Kidney epithelial cell (primary cell): ENCODE data around the gene NCMAP. TPM values are rescaled to one million over a fixed set of nuclear protein-coding genes. Genes with fewer than 3 reads are reported as not detected.

Experiments
- DNase-seq: peaks from one replicate; pipeline ENCODE4 v3.0.0-alpha.2; 2010; ENCODE audit warnings: low read depth
- H3K27me3 ChIP-seq: 2 replicates; pipeline ENCODE4 v1.6.0; 2011; ENCODE audit warnings: low read length; ENCODE audit not compliant: control insufficient read depth, insufficient read depth
- H3K36me3 ChIP-seq: 2 replicates; pipeline ENCODE4 v1.5.1; 2011; ENCODE audit warnings: low read length; ENCODE audit not compliant: control insufficient read depth, insufficient read depth
- H3K4me3 ChIP-seq: 2 replicates; pipeline ENCODE4 v1.5.1; 2011; ENCODE audit warnings: low read depth, mild to moderate bottlenecking, control low read depth, low read length
- CTCF ChIP-seq: IDR thresholded peaks from 2 replicates; pipeline ENCODE4 v1.5.1; 2011; ENCODE audit warnings: mild to moderate bottlenecking, moderate library complexity, low read length, control low read depth, inconsistent platforms; ENCODE audit not compliant: insufficient read depth, poor library complexity, severe bottlenecking
- total RNA-seq: library from RNA; depleted of rRNA; stranded (reverse); fragments of >200 nt; gene quantifications from 2 replicates; pipeline ENCODE4 v1.2.3, GENCODE V29; 2015

NCMAP gene
- total RNA-seq, 1 donor from 2014 or later, result 1.5 TPM

- TF ChIP-seq CTCF, result no peak
- DNase-seq, result no peak
- Histone ChIP-seq H3K36me3 (no peaks in the 10 kb centered on the region), H3K4me3 (no peak overlapping the region), H3K27me3 (no peaks in the 10 kb centered on the region)
Observed at GRCh38 chr1:24639881-24640280, 84.0 kb downstream of the NCMAP start.

- no peaks in the 10 kb centered on the region for H3K27me3 ChIP-seq
- DNase-seq, result no peak
- no peak for TF ChIP-seq CTCF
- H3K4me3 ChIP-seq, result no peak overlapping the region
- no peaks in the 10 kb centered on the region for H3K36me3 ChIP-seq
Observed at GRCh38 chr1:24640288-24640687, 84.4 kb downstream of the NCMAP start.

- Histone ChIP-seq H3K27me3 (no peaks in the 10 kb centered on the region), H3K4me3 (peak overlapping the region; percentile 45), H3K36me3 (no peaks in the 10 kb centered on the region)
- no peak for TF ChIP-seq CTCF
- DNase-seq, result no peak
Observed at GRCh38 chr1:24641646-24642151, 85.8 kb downstream of the NCMAP start.

- no peaks in the 10 kb centered on the region for H3K36me3 ChIP-seq
- DNase-seq, result peak; percentile 99
- no peak for TF ChIP-seq CTCF
Observed at GRCh38 chr1:24642481-24643362, 86.8 kb downstream of the NCMAP start, which contains the start of gene SRRM1. Gene SRRM1 (plus strand): TSS chr1:24643302. CDS start chr1:24643327, 25 bp downstream.

GRCh38 chr1:24643363-24644099 lies 87.6 kb downstream of the NCMAP start:
- no peak for TF ChIP-seq CTCF
- H3K27me3 ChIP-seq, result no peaks in the 10 kb centered on the region
- DNase-seq, result no peak
- no peaks in the 10 kb centered on the region for H3K36me3 ChIP-seq
- H3K4me3 ChIP-seq, result peak overlapping the region; percentile 91

More at GRCh38 chr1:24642481-24643362, 86.8 kb downstream of the NCMAP start, which contains the start of gene SRRM1:
- no peaks in the 10 kb centered on the region for H3K27me3 ChIP-seq
- peak within 1 kb of the TSS; percentile 97 for H3K4me3 ChIP-seq
